Breast epithelium (tissue), 3 donors: ENCODE data around the gene ALX4.

Experiments
- CTCF ChIP-seq, 3 donors: fragments of 450-650 bp; IDR thresholded peaks; one replicate each; pipeline ENCODE4 v1.5.1; 2016 to 2017; ENCODE audit warnings: antibody characterized with exemption in 3 of 3, mild to moderate bottlenecking in 3 of 3, moderate library complexity in 3 of 3
- POLR2A ChIP-seq: fragments of 450-650 bp; IDR thresholded peaks from one replicate; pipeline ENCODE4 v1.6.1; 2016; ENCODE audit warnings: antibody characterized with exemption, mild to moderate bottlenecking, moderate library complexity
- POLR2AphosphoS5 ChIP-seq, 3 donors: sonication (generic); formaldehyde crosslinking; IDR thresholded peaks; one replicate each; pipeline ENCODE4 v1.6.1; 2017; ENCODE audit warnings: antibody characterized with exemption in 3 of 3

- TF ChIP-seq CTCF (IDR thresholded peaks at IDR 0.05) (no peak), POLR2A (no peak), POLR2AphosphoS5 (IDR thresholded peaks at IDR 0.05) (no peak)
Measured at GRCh38 chr11:44345781-44346180, 35.8 kb upstream of the ALX4 start.
